Endothelial cell of umbilical vein (primary cell): ENCODE data around the gene AURKA. TPM values are rescaled to one million over a fixed set of nuclear protein-coding genes. Genes with fewer than 3 reads are reported as not detected.

Source experiments
- BruUV-seq: library from RNA; stranded (reverse); fragments of 400-500 nt; replicated peaks from 2 replicates; lab custom pipeline; 2021; lab: Mats Ljungman, UMichigan
- CTCF ChIA-PET: fragments of 300-600, 350-600 bp; sonication (Branson Sonifier 250); formaldehyde crosslinking; loops from one replicate; lab custom pipeline; 2021; ENCODE audit warnings: antibody characterized with exemption, inconsistent platforms; lab: Charles Lee
- POLR2A ChIA-PET: fragments of 300-600, 350-600 bp; sonication (Branson Sonifier 250); formaldehyde crosslinking; loops from one replicate; lab custom pipeline; 2021; ENCODE audit warnings: antibody characterized with exemption, inconsistent platforms; lab: Charles Lee
- DNase-seq: peaks from one replicate; pipeline ENCODE4 v3.0.0-alpha.2; 2011; ENCODE audit warnings: low read depth, low spot score
- FAIRE-seq: peaks from 2 replicates; lab custom pipeline; 2011; peaks lifted over from hg19 to GRCh38; lab: Jason Lieb, UNC
- H2AFZ ChIP-seq: 2 replicates; pipeline ENCODE4 v1.6.0; 2012; ENCODE audit warnings: low read depth, low read length, control low read depth, inconsistent platforms
- H3K27ac ChIP-seq: 2 replicates; pipeline ENCODE4 v1.5.1; 2011; ENCODE audit warnings: low read depth, mild to moderate bottlenecking, control low read depth, low read length, moderate library complexity; ENCODE audit not compliant: insufficient read depth
- H3K27me3 ChIP-seq, 2 experiments: 2 replicates each; pipeline versions ENCODE4 v1.6.0 to v1.6.1; 2011; ENCODE audit warnings: low read length in 2 of 2, mixed read lengths in 1 of 2; ENCODE audit not compliant: control insufficient read depth in 2 of 2, insufficient read depth in 2 of 2
- H3K36me3 ChIP-seq, 2 experiments: 2 replicates in 1 of 2; 3 replicates in 1 of 2; pipeline ENCODE4 v1.5.1; 2011; ENCODE audit warnings: low read length in 2 of 2, mild to moderate bottlenecking in 1 of 2, moderate library complexity in 1 of 2; ENCODE audit not compliant: control insufficient read depth in 2 of 2, insufficient read depth in 2 of 2; ENCODE audit errors: extremely low read depth in 1 of 2
- H3K4me1 ChIP-seq: 3 replicates; pipeline ENCODE4 v1.5.1; 2011; ENCODE audit warnings: mild to moderate bottlenecking, low read length; ENCODE audit not compliant: control insufficient read depth, insufficient read depth; ENCODE audit errors: extremely low read depth
- H3K4me2 ChIP-seq: 2 replicates; pipeline ENCODE4 v1.6.1; 2011; ENCODE audit warnings: low read length, control low read depth, mixed read lengths; ENCODE audit not compliant: insufficient read depth
- H3K4me3 ChIP-seq, 3 experiments: fragments of 200-600 bp in 1 of 3; sonication (generic), shearing (Covaris generic) in 1 of 3; replicated peaks in 1 of 3; 2 replicates each; pipeline ENCODE4 v1.5.1; 2011 to 2016; ENCODE audit warnings: control low read depth in 3 of 3, low read length in 3 of 3, mild to moderate bottlenecking in 2 of 3, inconsistent platforms in 1 of 3, low read depth in 1 of 3, moderate library complexity in 1 of 3; ENCODE audit not compliant: insufficient read depth in 1 of 3
- H3K79me2 ChIP-seq: 2 replicates; pipeline ENCODE4 v1.6.0; 2012; ENCODE audit warnings: low read length, inconsistent platforms; ENCODE audit not compliant: control insufficient read depth, insufficient read depth
- H3K9ac ChIP-seq: replicated peaks from 2 replicates; pipeline ENCODE3; 2011; ENCODE audit warnings: low read length, control low read depth; ENCODE audit not compliant: insufficient read depth; ENCODE audit errors: extremely low read depth
- H3K9me1 ChIP-seq: replicated peaks from 3 replicates; pipeline ENCODE4 v1.6.0; 2011; ENCODE audit warnings: mild to moderate bottlenecking, low read length; ENCODE audit not compliant: control insufficient read depth, insufficient read depth; ENCODE audit errors: extremely low read depth
- H3K9me3 ChIP-seq: replicated peaks from 2 replicates; pipeline ENCODE4 v1.5.1; 2012; ENCODE audit warnings: low read length, inconsistent platforms; ENCODE audit not compliant: control insufficient read depth, insufficient read depth
- H4K20me1 ChIP-seq: replicated peaks from 2 replicates; pipeline ENCODE3; 2011; ENCODE audit warnings: mild to moderate bottlenecking, low read length; ENCODE audit not compliant: control insufficient read depth, insufficient read depth; ENCODE audit errors: extremely low read depth
- EZH2 ChIP-seq: IDR thresholded peaks from 2 replicates; pipeline ENCODE4 v1.6.1; 2012; ENCODE audit warnings: borderline replicate concordance, low read depth, mild to moderate bottlenecking, moderate library complexity, low read length, inconsistent platforms; ENCODE audit not compliant: severe bottlenecking
- FOS ChIP-seq: IDR thresholded peaks from 2 replicates; pipeline ENCODE4 v1.6.1; 2011; ENCODE audit warnings: mild to moderate bottlenecking, low read length, moderate library complexity, borderline replicate concordance; ENCODE audit not compliant: insufficient read depth
- GATA2 ChIP-seq: IDR thresholded peaks from 2 replicates; pipeline ENCODE4 v1.7.0; 2011; ENCODE audit warnings: low read depth, mild to moderate bottlenecking, moderate library complexity, mixed read lengths, low read length; ENCODE audit not compliant: insufficient read length, insufficient read depth
- JUN ChIP-seq: IDR thresholded peaks from 2 replicates; pipeline ENCODE4 v1.6.1; 2011; ENCODE audit warnings: borderline replicate concordance, low read depth; ENCODE audit not compliant: insufficient read length, insufficient read depth
- MYC ChIP-seq: IDR thresholded peaks from one replicate; pipeline ENCODE4 v1.6.1; 2011; ENCODE audit warnings: mild to moderate bottlenecking, low read depth, low read length
- POLR2A ChIP-seq: IDR thresholded peaks from 2 replicates; pipeline ENCODE4 v1.6.1; 2012; ENCODE audit warnings: low read depth, mild to moderate bottlenecking, control low read depth, low read length
- POLR2AphosphoS5 ChIP-seq: IDR thresholded peaks from 2 replicates; pipeline ENCODE4 v1.6.1; 2012; ENCODE audit warnings: low read depth, mild to moderate bottlenecking, control low read depth, low read length, moderate library complexity; ENCODE audit not compliant: insufficient read depth
- dilution Hi-C: fragments of 300-500 bp; cut with MboI; formaldehyde crosslinking; loops from one replicate; pipeline ENCODE4 v1.15.0; 2019; ENCODE audit warnings: low sequenced_read_pairs; ENCODE audit not compliant: extremely low pct_ligation_motif_present
- intact Hi-C: fragments of 100-400 bp; cut with micrococcal nuclease; formaldehyde crosslinking; loops from one replicate; pipeline ENCODE4 v1.10.0; 2022
- polyA plus RNA-seq, 4 experiments: library from polyadenylated mRNA; depleted of rRNA in 3 of 4; stranded (reverse) in 3 of 4; unstranded in 1 of 4; fragments of >200 nt; gene quantifications; 2 replicates each; pipeline versions ENCODE4 v1.2.1 to v1.2.3, GENCODE V29; 2011 to 2012; ENCODE audit warnings: missing spikeins in 1 of 4
- total RNA-seq: library from RNA; stranded (reverse); gene quantifications from 2 replicates; pipeline ENCODE4 v1.2.3, GENCODE V29; 2021
- TF ChIP-seq, protein P1 (sequence below), 2 donors: IDR thresholded peaks; 1 replicate in 1 of 2; 2 replicates in 1 of 2; pipeline ENCODE4 v1.5.1; 2011; ENCODE audit warnings: low read length in 2 of 2, mild to moderate bottlenecking in 2 of 2, moderate library complexity in 2 of 2, control low read depth in 1 of 2, inconsistent platforms in 1 of 2, low read depth in 1 of 2; ENCODE audit not compliant: insufficient read depth in 1 of 2; ENCODE audit errors: extremely low read depth in 1 of 2
- TF ChIP-seq, protein P2 (sequence below): IDR thresholded peaks from 2 replicates; pipeline ENCODE4 v1.6.1; 2011; ENCODE audit not compliant: insufficient read depth, insufficient read length

The AURKA gene
- total and polyA plus RNA-seq, 2 donors (not counting 3 experiments of a cell fraction or from before 2014, with no cell fraction given) = 33.1 to 56.9 TPM

DNA sequence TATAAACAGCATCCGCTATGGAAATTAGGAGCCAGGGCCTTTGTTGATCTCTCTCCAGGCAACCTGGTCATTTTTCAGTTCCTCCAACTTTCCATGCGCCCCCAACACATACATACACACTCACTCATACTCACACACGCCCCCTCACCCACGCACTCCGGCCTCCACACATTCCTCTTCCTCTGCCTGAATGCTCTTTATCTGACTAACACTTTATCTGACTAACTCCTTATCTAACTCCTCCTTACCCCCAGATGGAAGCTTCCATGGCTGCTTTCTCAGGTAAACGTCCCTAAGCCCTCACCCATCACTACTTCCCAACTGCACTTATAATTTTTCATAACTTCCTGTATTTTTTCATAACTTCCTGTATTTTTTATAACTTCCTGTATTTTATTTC lies 37.5 kb upstream of the AURKA start:
- no peak overlapping the region for H3K4me3 ChIP-seq
- ChIA-PET POLR2A (no interaction called here), CTCF (no interaction called here)
- no peak overlapping the region for H3K4me2 ChIP-seq
- peaks cover 73 to 75% of the 10 kb centered on the region in 2 experiments for H3K27me3 ChIP-seq
- no peak overlapping the region for H3K9ac ChIP-seq
- dilution Hi-C loops (no loop called here), intact Hi-C loops (no loop called here)
- H3K4me1 ChIP-seq = peaks cover 2% of the 10 kb centered on the region
- H3K9me3 ChIP-seq = no peaks in the 10 kb centered on the region
- no peaks in the 10 kb centered on the region for H3K9me1 ChIP-seq
- FAIRE-seq (no peak), DNase-seq (peak; percentile 33)
- no peaks in the 10 kb centered on the region for H3K36me3 ChIP-seq
- BruUV-seq = no TSS peak
- H4K20me1 ChIP-seq = no peaks in the 10 kb centered on the region
- no peak overlapping the region for H3K27ac ChIP-seq
- H2AFZ ChIP-seq = no peak overlapping the region
- no peak for TF ChIP-seq GATA2
- TF ChIP-seq, protein P1, sequence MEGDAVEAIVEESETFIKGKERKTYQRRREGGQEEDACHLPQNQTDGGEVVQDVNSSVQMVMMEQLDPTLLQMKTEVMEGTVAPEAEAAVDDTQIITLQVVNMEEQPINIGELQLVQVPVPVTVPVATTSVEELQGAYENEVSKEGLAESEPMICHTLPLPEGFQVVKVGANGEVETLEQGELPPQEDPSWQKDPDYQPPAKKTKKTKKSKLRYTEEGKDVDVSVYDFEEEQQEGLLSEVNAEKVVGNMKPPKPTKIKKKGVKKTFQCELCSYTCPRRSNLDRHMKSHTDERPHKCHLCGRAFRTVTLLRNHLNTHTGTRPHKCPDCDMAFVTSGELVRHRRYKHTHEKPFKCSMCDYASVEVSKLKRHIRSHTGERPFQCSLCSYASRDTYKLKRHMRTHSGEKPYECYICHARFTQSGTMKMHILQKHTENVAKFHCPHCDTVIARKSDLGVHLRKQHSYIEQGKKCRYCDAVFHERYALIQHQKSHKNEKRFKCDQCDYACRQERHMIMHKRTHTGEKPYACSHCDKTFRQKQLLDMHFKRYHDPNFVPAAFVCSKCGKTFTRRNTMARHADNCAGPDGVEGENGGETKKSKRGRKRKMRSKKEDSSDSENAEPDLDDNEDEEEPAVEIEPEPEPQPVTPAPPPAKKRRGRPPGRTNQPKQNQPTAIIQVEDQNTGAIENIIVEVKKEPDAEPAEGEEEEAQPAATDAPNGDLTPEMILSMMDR (IDR thresholded peaks at IDR 0.05; ENCODE audit: extremely low read depth in 1 of 2, insufficient read depth in 1 of 2, low read depth in 1 of 2, low read length in 2 of 2) = no peak
- TF ChIP-seq JUN = no peak
- H3K79me2 ChIP-seq = no peaks in the 10 kb centered on the region

DNA sequence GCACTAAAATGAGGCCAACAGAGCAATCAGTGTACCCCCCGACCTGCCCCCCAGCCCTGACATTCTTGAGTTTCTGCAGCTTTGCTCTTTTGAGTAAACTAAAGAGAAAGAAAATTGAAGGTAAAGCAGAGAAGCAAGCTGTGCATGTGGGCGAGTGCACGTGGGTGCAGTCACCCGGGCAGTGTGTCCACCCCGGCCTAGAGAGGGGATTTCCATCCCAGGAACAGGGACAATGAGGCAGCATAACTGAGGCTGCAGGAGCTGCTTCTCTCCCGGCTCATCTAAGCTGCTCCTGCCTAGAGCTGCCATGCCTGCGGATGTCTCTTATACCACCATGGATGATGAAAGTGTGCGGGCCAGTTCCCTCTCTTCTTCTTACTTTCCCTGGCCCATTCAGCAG lies 36.9 kb upstream of the AURKA start:
- DNase-seq (no peak), FAIRE-seq (no peak)
- intact Hi-C loops = no loop called here
- dilution Hi-C loops = no loop called here
- Histone ChIP-seq H4K20me1 (no peaks in the 10 kb centered on the region), H3K9me3 (no peaks in the 10 kb centered on the region), H3K9ac (no peak overlapping the region), H3K4me3 (no peak overlapping the region), H3K79me2 (no peaks in the 10 kb centered on the region), H3K4me1 (peaks cover 2% of the 10 kb centered on the region), H3K4me2 (no peak overlapping the region), H3K27me3 (peaks cover 71 to 73% of the 10 kb centered on the region in 2 experiments), H3K27ac (no peak overlapping the region), H2AFZ (no peak overlapping the region), H3K9me1 (no peaks in the 10 kb centered on the region), H3K36me3 (no peaks in the 10 kb centered on the region)
- ChIA-PET CTCF (interaction anchor here (1.1 to 1.2 kb wide), 2 partner anchors 9 to 14 kb away, joined by 3 to 6 read pairs; no protein-coding TSS in a partner anchor), POLR2A (no interaction called here)
- BruUV-seq = no TSS peak
- TF ChIP-seq, protein P1 (IDR thresholded peaks at IDR 0.05; ENCODE audit: extremely low read depth in 1 of 2, insufficient read depth in 1 of 2, low read depth in 1 of 2, low read length in 2 of 2) = no peak
- TF ChIP-seq GATA2 (no peak), POLR2A (no peak), POLR2AphosphoS5 (no peak), MYC (no peak), JUN (no peak), FOS (no peak), EZH2 (no peak)
- TF ChIP-seq, protein P2, sequence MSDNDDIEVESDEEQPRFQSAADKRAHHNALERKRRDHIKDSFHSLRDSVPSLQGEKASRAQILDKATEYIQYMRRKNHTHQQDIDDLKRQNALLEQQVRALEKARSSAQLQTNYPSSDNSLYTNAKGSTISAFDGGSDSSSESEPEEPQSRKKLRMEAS = no peak
